ENCODE results near the gene PRRX2.

- TF ChIP-seq, protein P1, sequence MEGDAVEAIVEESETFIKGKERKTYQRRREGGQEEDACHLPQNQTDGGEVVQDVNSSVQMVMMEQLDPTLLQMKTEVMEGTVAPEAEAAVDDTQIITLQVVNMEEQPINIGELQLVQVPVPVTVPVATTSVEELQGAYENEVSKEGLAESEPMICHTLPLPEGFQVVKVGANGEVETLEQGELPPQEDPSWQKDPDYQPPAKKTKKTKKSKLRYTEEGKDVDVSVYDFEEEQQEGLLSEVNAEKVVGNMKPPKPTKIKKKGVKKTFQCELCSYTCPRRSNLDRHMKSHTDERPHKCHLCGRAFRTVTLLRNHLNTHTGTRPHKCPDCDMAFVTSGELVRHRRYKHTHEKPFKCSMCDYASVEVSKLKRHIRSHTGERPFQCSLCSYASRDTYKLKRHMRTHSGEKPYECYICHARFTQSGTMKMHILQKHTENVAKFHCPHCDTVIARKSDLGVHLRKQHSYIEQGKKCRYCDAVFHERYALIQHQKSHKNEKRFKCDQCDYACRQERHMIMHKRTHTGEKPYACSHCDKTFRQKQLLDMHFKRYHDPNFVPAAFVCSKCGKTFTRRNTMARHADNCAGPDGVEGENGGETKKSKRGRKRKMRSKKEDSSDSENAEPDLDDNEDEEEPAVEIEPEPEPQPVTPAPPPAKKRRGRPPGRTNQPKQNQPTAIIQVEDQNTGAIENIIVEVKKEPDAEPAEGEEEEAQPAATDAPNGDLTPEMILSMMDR (IDR thresholded peaks at IDR 0.05) = no peak
- TF ChIP-seq POLR2A (IDR thresholded peaks at IDR 0.05) = no peak
Observed at GRCh38 chr9:129664746-129665388, 580 bp upstream of the PRRX2 start.

Measured in upper lobe of left lung (tissue), 4 donors.